H54 (cell line): ENCODE results near the gene MICU2.
"Not testable (repeated sequence)": the region's sequence is repeated elsewhere in the genome, so short reads cannot be mapped to it uniquely, and the experiment has no call there.

Source experiments
- DNase-seq: peaks from one replicate; pipeline ENCODE4 v3.0.0; 2011; ENCODE audit warnings: low spot score, mixed read lengths; ENCODE audit not compliant: insufficient read length
- FAIRE-seq: peaks from 3 replicates; lab custom pipeline; 2011; peaks lifted over from hg19 to GRCh38; lab: Jason Lieb, UNC
- POLR2A ChIP-seq: IDR thresholded peaks from 2 replicates; pipeline ENCODE4 v1.6.1; 2011; ENCODE audit warnings: low read depth, mild to moderate bottlenecking, low read length

The MICU2 gene

DNA sequence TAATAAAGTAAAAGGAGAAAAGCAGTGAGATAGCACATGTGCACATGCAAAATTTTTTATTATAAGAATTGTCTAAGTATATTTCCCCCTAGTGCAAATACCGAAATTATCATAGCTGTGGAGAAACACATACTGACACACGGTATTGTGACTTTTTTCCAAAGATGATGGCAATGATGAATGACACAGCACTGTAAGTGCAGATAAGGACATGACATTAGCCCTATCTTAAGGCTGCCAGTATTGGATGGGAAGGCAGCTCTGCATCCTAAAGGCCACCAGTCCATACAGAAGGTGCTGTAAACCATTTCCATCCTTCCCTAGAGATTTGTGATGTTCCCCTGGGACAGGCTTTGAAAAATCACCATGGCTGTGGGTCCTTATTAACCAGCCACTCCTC, 11.5 kb upstream of the MICU2 start:
- no peak for TF ChIP-seq POLR2A
- DNase-seq (no peak), FAIRE-seq (no peak)

GRCh38 chr13:21613791-21614190, 9.8 kb upstream of the MICU2 start:
- no peak for TF ChIP-seq POLR2A
- DNase-seq = no peak
- no peak for FAIRE-seq

DNA sequence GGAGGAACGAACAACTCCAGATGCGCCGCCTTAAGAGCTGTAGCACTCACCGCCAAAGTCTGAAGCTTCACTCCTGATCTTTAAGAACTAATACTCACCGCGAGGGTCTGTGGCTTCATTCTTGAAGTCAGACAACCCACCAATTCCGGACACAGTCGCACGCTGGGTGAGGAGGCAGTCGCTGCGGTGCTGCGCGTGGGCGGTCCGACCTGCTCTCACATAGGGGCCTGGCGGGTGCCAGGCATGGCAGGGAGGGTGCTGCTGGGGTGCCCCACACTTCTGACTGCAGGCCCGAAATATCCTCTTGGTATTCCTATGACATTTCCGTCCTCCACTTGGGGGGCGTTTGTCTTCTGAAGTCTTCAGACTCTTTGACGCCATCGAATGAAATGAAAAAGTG, 7.4 kb upstream of the MICU2 start:
- FAIRE-seq (no peak), DNase-seq (no peak)
- TF ChIP-seq POLR2A = no peak

DNA sequence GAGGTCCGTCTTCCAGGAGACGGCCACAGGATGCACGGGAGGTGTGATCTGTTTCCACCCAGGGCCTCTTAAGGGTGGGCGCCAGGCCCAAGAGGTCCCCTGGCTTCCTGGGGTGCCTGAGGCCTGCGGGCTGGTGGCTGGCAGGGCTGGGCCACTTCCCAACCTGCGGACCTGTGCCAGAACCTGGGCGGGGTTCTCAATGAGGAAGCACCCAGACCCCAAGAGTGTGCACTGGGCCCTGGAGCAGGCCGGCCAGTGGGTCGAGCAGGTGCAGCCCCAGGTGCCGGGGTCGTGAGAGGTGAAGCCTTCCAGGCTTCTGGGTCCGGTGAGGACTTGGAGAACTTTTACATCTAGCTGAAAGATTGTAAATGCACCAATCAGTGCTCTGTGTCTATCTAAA, 6.7 kb upstream of the MICU2 start:
- no peak for TF ChIP-seq POLR2A
- no peak for FAIRE-seq
- DNase-seq = no peak

DNA sequence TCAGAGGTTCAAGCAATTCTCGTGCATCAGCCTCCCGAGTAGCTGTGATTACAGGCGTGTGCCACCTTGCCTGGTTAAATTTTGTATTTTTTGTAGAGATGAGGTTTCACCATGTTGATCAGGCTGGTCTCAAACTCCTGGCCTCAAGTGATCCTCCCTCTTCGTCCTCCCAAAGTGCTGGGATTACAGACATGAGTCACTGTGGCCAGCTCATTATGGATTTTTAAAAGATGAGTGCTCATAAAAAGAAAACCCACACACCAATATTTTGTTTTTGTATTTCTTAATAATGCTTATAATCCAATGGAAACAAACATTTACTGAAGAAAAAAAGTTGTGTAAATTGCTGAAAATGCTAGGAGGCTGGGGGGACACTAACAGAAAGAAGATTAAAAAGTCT, 5.0 kb upstream of the MICU2 start:
- DNase-seq = no peak
- no peak for TF ChIP-seq POLR2A
- FAIRE-seq = no peak

DNA sequence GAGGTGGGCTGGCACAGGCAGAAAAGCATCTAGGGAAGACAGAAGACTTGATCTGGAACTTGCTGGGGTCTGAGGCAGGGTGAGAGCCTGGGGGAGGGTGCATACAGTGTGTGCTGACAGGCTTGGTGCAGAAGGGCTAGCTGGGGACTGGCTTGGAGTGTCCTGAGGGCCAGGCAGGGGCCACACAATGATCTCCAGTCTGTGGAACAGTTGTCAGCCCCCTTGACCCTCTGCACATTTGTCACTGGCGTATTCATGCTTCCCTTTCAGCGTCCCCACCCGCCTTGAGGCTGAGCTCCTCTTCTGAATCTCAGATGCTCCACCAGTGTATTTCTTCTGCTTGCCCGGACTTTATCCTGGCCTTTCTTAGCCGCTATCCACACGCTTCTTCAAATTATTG, 2.8 kb upstream of the MICU2 start:
- TF ChIP-seq POLR2A = no peak
- FAIRE-seq (no peak), DNase-seq (no peak)

DNA sequence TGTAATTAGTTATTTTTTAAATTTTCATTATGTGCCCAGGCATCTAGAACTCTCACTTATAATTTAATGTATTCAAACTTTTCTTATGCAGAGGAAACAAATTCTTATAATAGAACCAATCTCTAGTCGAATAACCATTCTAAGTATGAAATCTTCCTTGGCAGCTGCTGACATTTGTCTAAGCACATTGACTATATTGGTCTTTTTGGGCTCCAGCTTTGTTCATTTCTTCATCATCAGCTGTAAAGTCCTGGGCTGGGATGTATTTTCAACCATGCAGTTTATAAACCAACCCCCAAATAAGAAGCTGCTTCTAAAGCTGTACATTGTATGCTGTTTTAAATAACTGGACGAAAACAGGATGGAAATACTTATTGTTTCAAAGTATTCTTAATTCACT, 2.3 kb upstream of the MICU2 start:
- DNase-seq (no peak), FAIRE-seq (no peak)
- TF ChIP-seq POLR2A = no peak

DNA sequence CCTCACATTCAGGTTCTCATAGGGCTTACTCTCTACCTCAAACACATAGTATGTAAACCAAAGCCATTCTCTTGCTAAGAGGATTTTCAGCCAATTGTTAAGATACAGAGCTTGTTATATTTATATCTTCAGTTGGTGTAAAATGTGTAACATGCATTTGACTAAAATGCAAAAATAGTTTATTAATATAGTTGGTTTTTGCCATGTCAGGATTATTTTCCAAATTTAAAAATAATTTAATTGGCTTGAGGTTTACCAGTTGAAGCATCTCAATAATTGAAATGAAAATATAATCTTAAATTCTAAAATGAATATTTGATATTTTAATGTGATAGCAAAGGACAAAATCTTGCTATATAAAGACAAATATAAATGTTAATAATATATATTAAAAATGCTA, 7.2 kb downstream of the MICU2 start:
- DNase-seq (no peak), FAIRE-seq (no peak)
- no peak for TF ChIP-seq POLR2A

DNA sequence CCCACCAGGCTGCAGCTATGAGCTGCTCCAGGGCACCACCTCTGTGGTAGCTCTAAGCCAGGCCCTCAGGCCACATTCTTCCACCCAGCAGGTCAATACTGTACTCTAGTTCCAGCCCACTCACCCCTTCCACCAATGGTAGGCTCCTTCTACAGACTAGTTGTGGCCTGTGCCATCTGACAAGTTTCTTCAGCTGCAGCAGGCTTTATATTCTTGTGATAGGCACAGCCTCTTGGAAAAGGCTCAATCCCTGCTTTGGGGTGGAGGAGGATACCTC, 8.5 kb downstream of the MICU2 start:
- no peak for DNase-seq
- FAIRE-seq = no peak
- TF ChIP-seq POLR2A = no peak

GRCh38 chr13:21594715-21595545, 9.0 kb downstream of the MICU2 start:
- no peak for DNase-seq
- TF ChIP-seq POLR2A = no peak
- no peak for FAIRE-seq

DNA sequence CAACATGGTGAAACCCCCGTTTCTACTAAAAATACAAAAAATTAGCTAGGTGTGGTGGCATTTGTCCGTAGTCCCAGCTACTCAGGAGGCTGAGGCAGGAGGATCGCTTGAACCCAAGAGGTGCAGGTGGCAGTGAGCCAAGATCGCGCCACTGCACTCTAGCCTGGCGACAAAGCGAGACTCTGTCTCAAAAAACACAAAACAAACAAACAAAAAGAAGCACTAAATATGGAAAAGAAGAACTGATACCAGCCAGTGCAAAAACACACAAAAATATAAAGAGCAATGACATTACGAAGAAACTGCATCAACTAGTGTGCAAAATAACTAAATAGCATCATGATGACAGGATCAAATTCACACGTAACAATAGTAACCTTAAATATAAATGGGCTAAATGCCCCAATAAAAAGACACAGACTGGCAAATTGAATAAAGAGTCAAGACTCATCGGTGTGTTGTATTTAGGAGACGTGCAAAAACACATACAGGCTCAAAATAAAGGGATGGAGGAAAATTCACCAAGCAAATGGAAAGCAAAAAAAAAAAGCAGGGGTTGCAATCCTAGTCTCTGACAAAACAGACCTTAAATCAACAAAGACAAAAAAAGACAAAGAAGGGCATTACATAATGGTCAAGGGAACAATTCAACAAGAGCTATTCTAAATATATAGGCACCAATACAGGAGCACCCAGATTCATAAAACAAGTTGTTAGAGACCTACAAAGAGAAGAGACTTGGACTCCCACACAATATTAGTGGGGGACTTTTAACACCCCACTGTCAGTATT, 13.1 kb downstream of the MICU2 start:
- FAIRE-seq, DNase-seq: not testable (repeated sequence)

GRCh38 chr13:21590231-21590630, 13.7 kb downstream of the MICU2 start:
- no peak for FAIRE-seq
- no peak for TF ChIP-seq POLR2A
- no peak for DNase-seq

- not testable (repeated sequence) for DNase-seq, FAIRE-seq
Observed at GRCh38 chr13:21589510-21589909, 14.5 kb downstream of the MICU2 start.

DNA sequence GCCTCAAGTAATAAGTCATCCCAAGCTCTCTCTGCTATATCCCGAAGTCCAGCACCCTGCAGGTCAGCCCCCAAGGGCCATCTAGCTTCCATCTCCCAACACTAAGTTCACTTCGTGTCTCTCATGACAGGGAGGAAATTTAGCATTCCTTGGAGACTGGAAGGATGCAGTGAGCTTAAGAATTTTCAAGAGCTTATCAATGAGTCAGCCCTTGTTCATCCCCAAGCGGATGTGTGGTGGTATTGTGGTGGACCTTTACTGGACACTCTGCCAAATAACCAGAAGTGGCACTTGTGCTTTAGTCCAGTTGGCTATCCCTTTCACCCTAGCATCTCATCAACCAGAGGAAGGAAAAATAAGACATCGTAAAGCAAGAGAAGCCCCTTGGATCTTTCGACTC, 15.6 kb downstream of the MICU2 start:
- DNase-seq = not testable (repeated sequence)
- peak; percentile 94 for FAIRE-seq
